GM12878 (cell line): ENCODE measurements around the gene CCN6. TPM values are rescaled to one million over a fixed set of nuclear protein-coding genes. Genes with fewer than 3 reads are reported as not detected.

Source experiments
- ATAC-seq: fragments of 200-7000 bp; cut with Tn5 transposase; 3 replicates; pipeline ENCODE4 v1.9.1; 2020; ENCODE audit warnings: mild to moderate bottlenecking, moderate library complexity
- BruUV-seq: library from RNA; stranded (reverse); fragments of 400-500 nt; replicated peaks from 2 replicates; lab custom pipeline; 2021; lab: Mats Ljungman, UMichigan
- CTCF ChIA-PET: fragments of 300-600 bp; sonication (Branson Sonifier 250); formaldehyde crosslinking; extraction: SDS; loops from one replicate; lab custom pipeline; 2021; ENCODE audit warnings: inconsistent platforms; lab: Yijun Ruan, JAX
- POLR2A ChIA-PET: fragments of 350-600 bp; formaldehyde crosslinking; extraction: SDS; loops from one replicate; lab custom pipeline; 2021; ENCODE audit warnings: inconsistent platforms; lab: Charles Lee
- RAD21 ChIA-PET: fragments of 300-600 bp; sonication (Branson Sonifier 250); formaldehyde crosslinking; loops from one replicate; lab custom pipeline; 2023; ENCODE audit warnings: antibody characterized with exemption; ENCODE audit not compliant: unreplicated experiment; lab: Charles Lee
- SMC1A ChIA-PET: fragments of 300-600 bp; sonication (Branson Sonifier 250); formaldehyde crosslinking; loops from one replicate; lab custom pipeline; 2023; ENCODE audit not compliant: unreplicated experiment, uncharacterized antibody; lab: Charles Lee
- DNase-seq: peaks from one replicate; pipeline ENCODE4 v3.0.0-alpha.2; 2011; ENCODE audit warnings: low read depth, low spot score
- FAIRE-seq: peaks from 3 replicates; lab custom pipeline; 2011; peaks lifted over from hg19 to GRCh38; lab: Jason Lieb, UNC
- H2AFZ ChIP-seq: 2 replicates; pipeline ENCODE4 v1.6.0; 2011; ENCODE audit warnings: low read depth, low read length, control low read depth; ENCODE audit not compliant: control insufficient read depth
- H3K27ac ChIP-seq: 2 replicates; pipeline ENCODE4 v1.5.1; 2011; ENCODE audit warnings: control low read depth; ENCODE audit not compliant: control insufficient read depth, insufficient read depth
- H3K27me3 ChIP-seq, 2 experiments: replicated peaks in 1 of 2; 2 replicates each; pipeline versions ENCODE4 v1.6.0 to v1.6.1; 2011; ENCODE audit warnings: low read length in 1 of 2; ENCODE audit not compliant: control insufficient read depth in 2 of 2, insufficient read depth in 2 of 2
- H3K36me3 ChIP-seq, 2 experiments: 2 replicates each; pipeline ENCODE4 v1.5.1; 2011; ENCODE audit warnings: low read length in 1 of 2; ENCODE audit not compliant: control insufficient read depth in 2 of 2, insufficient read depth in 2 of 2
- H3K4me1 ChIP-seq: 2 replicates; pipeline ENCODE4 v1.6.1; 2011; ENCODE audit warnings: mild to moderate bottlenecking, low read length, moderate library complexity, mixed read lengths; ENCODE audit not compliant: control insufficient read depth, insufficient read depth
- H3K4me2 ChIP-seq: 2 replicates; pipeline ENCODE4 v1.6.0; 2011; ENCODE audit warnings: control low read depth; ENCODE audit not compliant: control insufficient read depth, insufficient read depth
- H3K4me3 ChIP-seq: fragments of 200-600 bp; sonication (generic); 2 replicates; pipeline ENCODE4 v1.5.1; 2016
- H3K79me2 ChIP-seq: 2 replicates; pipeline ENCODE4 v1.6.0; 2011; ENCODE audit warnings: low read length; ENCODE audit not compliant: control insufficient read depth, insufficient read depth
- H3K9ac ChIP-seq: 2 replicates; pipeline ENCODE4 v1.8.0; 2011; ENCODE audit warnings: low read length, control low read depth, mixed read lengths; ENCODE audit not compliant: control insufficient read depth, insufficient read depth
- H3K9me3 ChIP-seq: replicated peaks from 3 replicates; pipeline ENCODE4 v1.5.1; 2011; ENCODE audit warnings: mild to moderate bottlenecking, low read length; ENCODE audit not compliant: control insufficient read depth, insufficient read depth
- H4K20me1 ChIP-seq: 2 replicates; pipeline ENCODE4 v1.6.0; 2011; ENCODE audit not compliant: control insufficient read depth, insufficient read depth
- ATF7 ChIP-seq: fragments of 450-650 bp; IDR thresholded peaks from 2 replicates; pipeline ENCODE4 v1.6.1; 2016; ENCODE audit warnings: low read depth, mild to moderate bottlenecking
- CHD1 ChIP-seq: IDR thresholded peaks from 2 replicates; pipeline ENCODE4 v1.6.1; 2012; ENCODE audit warnings: low read depth, low read length, improper control_type of control experiment
- CUX1 ChIP-seq: IDR thresholded peaks from 2 replicates; pipeline ENCODE4 v1.6.1; 2012; ENCODE audit warnings: improper control_type of control experiment, low read depth, low read length; ENCODE audit not compliant: insufficient replicate concordance
- IKZF2 ChIP-seq, 2 experiments: fragments of 450-650 bp; IDR thresholded peaks; 2 replicates each; pipeline ENCODE4 v1.6.1; 2017; ENCODE audit warnings: mild to moderate bottlenecking in 2 of 2, moderate library complexity in 2 of 2
- MEF2A ChIP-seq: IDR thresholded peaks from 2 replicates; pipeline ENCODE4 v1.6.1; 2011; ENCODE audit warnings: low read depth, mild to moderate bottlenecking, low read length, moderate library complexity; ENCODE audit not compliant: insufficient read depth
- NFIC ChIP-seq: IDR thresholded peaks from 2 replicates; pipeline ENCODE4 v1.6.1; 2012; ENCODE audit warnings: low read depth, mild to moderate bottlenecking, inconsistent platforms, low read length, moderate library complexity
- NFYA ChIP-seq: IDR thresholded peaks from 2 replicates; pipeline ENCODE4 v1.6.1; 2011; ENCODE audit warnings: low read depth, mild to moderate bottlenecking, low read length, improper control_type of control experiment, borderline replicate concordance
- PML ChIP-seq: IDR thresholded peaks from 2 replicates; pipeline ENCODE4 v1.6.1; 2012; ENCODE audit warnings: low read length, inconsistent platforms
- RCOR1 ChIP-seq: conservative IDR thresholded peaks from 2 replicates; pipeline ENCODE4 v1.6.1; 2012; ENCODE audit warnings: low read depth, low read length, improper control_type of control experiment
- RELA ChIP-seq: fragments of 450-650 bp; IDR thresholded peaks from 2 replicates; pipeline ENCODE4 v1.8.0; 2014; ENCODE audit warnings: borderline replicate concordance; ENCODE audit not compliant: partially characterized antibody
- SREBF1 ChIP-seq: IDR thresholded peaks from 2 replicates; pipeline ENCODE4 v1.6.1; 2012; ENCODE audit warnings: mild to moderate bottlenecking, low read length
- SUZ12 ChIP-seq: fragments of 200-600 bp; sonication (generic); IDR thresholded peaks from one replicate; pipeline ENCODE4 v1.6.1; 2018; ENCODE audit warnings: antibody characterized with exemption, mild to moderate bottlenecking; ENCODE audit not compliant: unreplicated experiment
- ZNF217 ChIP-seq: fragments of 450-650 bp; IDR thresholded peaks from 2 replicates; pipeline ENCODE4 v1.6.1; 2017; ENCODE audit warnings: antibody characterized with exemption, mild to moderate bottlenecking
- ZNF24 ChIP-seq: fragments of 450-650 bp; IDR thresholded peaks from 2 replicates; pipeline ENCODE4 v1.6.1; 2017; ENCODE audit warnings: antibody characterized with exemption, mild to moderate bottlenecking
- ZNF384 ChIP-seq: IDR thresholded peaks from 2 replicates; pipeline ENCODE4 v1.6.1; 2012; ENCODE audit warnings: low read depth, mild to moderate bottlenecking, low read length, improper control_type of control experiment, borderline replicate concordance
- WGBS: methylation state at CpG from one replicate; pipeline ENCODE4 v1.1.6; 2016; ENCODE audit warnings: low lambda C conversion rate; ENCODE audit not compliant: insufficient replicate concordance, insufficient coverage; ENCODE audit errors: missing lambda C conversion rate; 5-methylcytosine and 5-hydroxymethylcytosine counted together
- in situ Hi-C: fragments of 300-500 bp; cut with MboI; formaldehyde crosslinking; loops from 9 replicates; pipeline ENCODE4 v1.14.3; 2018; ENCODE audit warnings: mixed read lengths
- intact Hi-C: fragments of 100-400 bp; cut with micrococcal nuclease; formaldehyde crosslinking; loops from one replicate; pipeline ENCODE4 v1.14.2; 2022; ENCODE audit not compliant: unreplicated experiment
- polyA plus RNA-seq, 11 experiments: library from polyadenylated mRNA; depleted of rRNA in 4 of 11; unstranded in 6 of 11; stranded (reverse) in 5 of 11; fragments of >200 nt; fragmentation: Nextera tagmentation in 4 of 11; fragmentation: Illumina TruSeq in 1 of 11; extraction: Ambion mirVana in 4 of 11; extraction: Trizol in 1 of 11; gene quantifications; 1 replicate in 1 of 11; 2 replicates in 10 of 11; pipeline versions ENCODE4 v1.2.1 to v1.2.3, GENCODE V29; 2011 to 2016; ENCODE audit warnings: inconsistent platforms in 2 of 11, missing spikeins in 2 of 11, low read depth in 1 of 11
- total RNA-seq, 4 experiments: library from RNA; depleted of rRNA in 3 of 4; stranded (reverse); fragments of >200 nt in 3 of 4; fragmentation: Illumina TruSeq in 1 of 4; extraction: Trizol in 1 of 4; gene quantifications; 2 replicates each; pipeline versions ENCODE4 v1.2.1 to v1.2.3, GENCODE V29; 2013 to 2021

CCN6 gene
- total and polyA plus RNA-seq, 10 of the 15 experiments (the other 5 are each of a cell fraction or from before 2014, with no cell fraction given) = 0.05 to 0.24 (median 0.19) TPM; not detected in 5

DNA sequence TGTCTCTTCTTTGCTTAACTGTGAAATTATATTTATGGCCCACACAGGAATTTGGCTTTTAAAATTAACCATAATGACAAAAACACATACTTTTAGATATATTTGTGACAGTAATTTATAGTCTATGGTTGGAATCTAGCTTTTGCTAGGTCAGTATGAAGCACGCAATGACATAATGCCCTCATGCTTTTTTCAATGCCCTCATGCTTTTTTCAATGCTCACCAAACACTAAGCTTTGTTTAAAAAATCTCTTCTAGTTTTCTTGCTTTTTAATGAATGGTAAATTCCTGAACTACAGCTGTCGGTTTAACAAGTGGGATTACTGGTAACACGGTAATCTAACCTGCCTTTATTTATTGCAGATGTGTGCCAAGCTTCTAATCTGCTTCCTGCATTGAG, 12.7 kb downstream of the CCN6 start:
- Histone ChIP-seq H4K20me1 (no peaks in the 10 kb centered on the region), H2AFZ (no peak overlapping the region), H3K79me2 (no peaks in the 10 kb centered on the region), H3K27me3 (no peaks in the 10 kb centered on the region), H3K9me3 (no peaks in the 10 kb centered on the region), H3K4me2 (no peak overlapping the region), H3K4me1 (no peaks in the 10 kb centered on the region), H3K36me3 (no peaks in the 10 kb centered on the region; a peak in 1 of 4 replicates), H3K9ac (no peak overlapping the region), H3K4me3 (no peak overlapping the region), H3K27ac (no peak overlapping the region)
- no peak for ATAC-seq
- FAIRE-seq = no peak
- ChIA-PET POLR2A (no interaction called here), SMC1A (interaction anchor here (0.9 kb wide), 1 partner anchor 11 kb away, joined by 3 read pairs; no protein-coding TSS in a partner anchor), CTCF (interaction anchor here (2.4 kb wide), 1 partner anchor 24 kb away, joined by 7 read pairs; no protein-coding TSS in a partner anchor), RAD21 (no interaction called here)
- no peak for DNase-seq
- TF ChIP-seq ZNF217 = no peak
- no peak for TF ChIP-seq NFIC
- TF ChIP-seq RCOR1 = no peak
- no peak for TF ChIP-seq PML
- TF ChIP-seq SUZ12 = no peak
- TF ChIP-seq NFYA = no peak
- TF ChIP-seq MEF2A = no peak
- no peak for TF ChIP-seq CHD1
- TF ChIP-seq SREBF1 = no peak
- no peak for TF ChIP-seq ATF7
- TF ChIP-seq ZNF384 = no peak
- TF ChIP-seq RELA = no peak
- TF ChIP-seq IKZF2 (IDR thresholded peaks at IDR 0.05) = no peak
- TF ChIP-seq ZNF24 = no peak
- TF ChIP-seq CUX1 = no peak
- intact Hi-C loops (no loop called here), in situ Hi-C loops (no loop called here)
- no TSS peak for BruUV-seq
- WGBS = 81% methylated on average over 3 of the region's 3 CpGs
